ENCODE measurements around the gene IFI6.

Gene IFI6

GRCh38 chr1:27676410-27676809, 4.4 kb upstream of the IFI6 start:
- in situ Hi-C loops (cut with MboI; ENCODE audit: low sequenced_read_pairs), result no loop called here

GRCh38 chr1:27672750-27673112, 739 bp upstream of the IFI6 start:
- in situ Hi-C loops (cut with MboI; ENCODE audit: low sequenced_read_pairs), result no loop called here

GRCh38 chr1:27669876-27670275, 2.1 kb downstream of the IFI6 start:
- in situ Hi-C loops (cut with MboI; ENCODE audit: low sequenced_read_pairs), result loop anchor here (10.0 kb wide), 1 partner anchor 275 kb away; the partner anchor contains the start of gene GPR3

GRCh38 chr1:27668808-27669723, 2.9 kb downstream of the IFI6 start:
- in situ Hi-C loops (cut with MboI; ENCODE audit: low sequenced_read_pairs), result loop anchor here (10.0 kb wide), 1 partner anchor 274 kb away; the partner anchor contains the start of gene GPR3

- in situ Hi-C loops (cut with MboI; ENCODE audit: low sequenced_read_pairs), result loop anchor here (10.0 kb wide), 1 partner anchor 273 kb away; the partner anchor contains the start of gene GPR3
These were observed 3.7 kb downstream of the IFI6 start for GRCh38 chr1:27668121-27668807.

- in situ Hi-C loops (cut with MboI; ENCODE audit: low sequenced_read_pairs), result loop anchor here (10.0 kb wide), 1 partner anchor 272 kb away; the partner anchor contains the start of gene GPR3
These were observed 5.2 kb downstream of the IFI6 start for GRCh38 chr1:27666791-27667254.

- in situ Hi-C loops (cut with MboI; ENCODE audit: low sequenced_read_pairs), result loop anchor here (10.0 kb wide), 1 partner anchor 271 kb away; the partner anchor contains the start of gene GPR3
These were observed 5.7 kb downstream of the IFI6 start for GRCh38 chr1:27666294-27666693.

- in situ Hi-C loops (cut with MboI; ENCODE audit: low sequenced_read_pairs), result loop anchor here (10.0 kb wide), 1 partner anchor 270 kb away; the partner anchor contains the start of gene GPR3
These were observed 6.9 kb downstream of the IFI6 start for GRCh38 chr1:27665016-27665651.

- in situ Hi-C loops (cut with MboI; ENCODE audit: low sequenced_read_pairs), result loop anchor here (10.0 kb wide), 1 partner anchor 269 kb away; the partner anchor contains the start of gene GPR3
These were observed 7.7 kb downstream of the IFI6 start for GRCh38 chr1:27664291-27664690.

- in situ Hi-C loops (cut with MboI; ENCODE audit: low sequenced_read_pairs), result loop anchor here (10.0 kb wide), 1 partner anchor 268 kb away; the partner anchor contains the start of gene GPR3
These were observed 9.1 kb downstream of the IFI6 start for GRCh38 chr1:27662707-27663393.

GRCh38 chr1:27662261-27662660, 9.7 kb downstream of the IFI6 start:
- in situ Hi-C loops (cut with MboI; ENCODE audit: low sequenced_read_pairs), result loop anchor here (10.0 kb wide), 1 partner anchor 267 kb away; the partner anchor contains the start of gene GPR3

GRCh38 chr1:27661412-27662075, 10.4 kb downstream of the IFI6 start:
- in situ Hi-C loops (cut with MboI; ENCODE audit: low sequenced_read_pairs), result loop anchor here (10.0 kb wide), 1 partner anchor 267 kb away; the partner anchor contains the start of gene GPR3

GRCh38 chr1:27660300-27660835, 11.6 kb downstream of the IFI6 start:
- in situ Hi-C loops (cut with MboI; ENCODE audit: low sequenced_read_pairs), result loop anchor here (10.0 kb wide), 1 partner anchor 266 kb away; the partner anchor contains the start of gene GPR3

GRCh38 chr1:27659497-27660299, 12.3 kb downstream of the IFI6 start:
- in situ Hi-C loops (cut with MboI; ENCODE audit: low sequenced_read_pairs), result loop anchor here (5.0 to 10.0 kb wide), 2 partner anchors 37 to 265 kb away; partner anchors contain the start of gene GPR3

GRCh38 chr1:27658951-27659496, 13.0 kb downstream of the IFI6 start:
- in situ Hi-C loops (cut with MboI; ENCODE audit: low sequenced_read_pairs), result loop anchor here (5.0 kb wide), 1 partner anchor 37 kb away; no protein-coding TSS in a partner anchor

- in situ Hi-C loops (cut with MboI; ENCODE audit: low sequenced_read_pairs), result loop anchor here (5.0 kb wide), 1 partner anchor 34 kb away; no protein-coding TSS in a partner anchor
These were observed 15.7 kb downstream of the IFI6 start for GRCh38 chr1:27656157-27656893.
